HepG2 (cell line): Measurements from ENCODE around the gene C9orf50. TPM values are rescaled to one million over a fixed set of nuclear protein-coding genes. Genes with fewer than 3 reads are reported as not detected.

ENCODE experiments used
- DNMT3B ChIP-seq: conservative IDR thresholded peaks from 2 replicates; pipeline ENCODE4 v1.6.1; 2016; ENCODE audit warnings: missing biosample characterization, control low read depth
- FOXA1 ChIP-seq, 2 experiments: fragments of 450-650 bp in 1 of 2; sonication (generic) in 1 of 2; formaldehyde crosslinking in 1 of 2; IDR thresholded peaks; 2 replicates each; pipeline versions ENCODE4 v1.4.0 to v1.6.1; 2016 to 2020; ENCODE audit warnings: missing genetic modification reagents in 1 of 2
- GABPA ChIP-seq, 2 experiments: IDR thresholded peaks; 2 replicates each; pipeline ENCODE4 v1.6.1; 2011 to 2016; ENCODE audit warnings: low read depth in 2 of 2, low read length in 1 of 2, missing biosample characterization in 1 of 2, missing genetic modification characterization in 1 of 2
- GPN1 ChIP-seq: sonication (generic); formaldehyde crosslinking; IDR thresholded peaks from 2 replicates; pipeline ENCODE4 v1.5.1; 2020; ENCODE audit warnings: missing genetic modification reagents, borderline replicate concordance
- HIVEP1 ChIP-seq: sonication (generic); formaldehyde crosslinking; IDR thresholded peaks from 2 replicates; pipeline ENCODE4 v1.4.0; 2020; ENCODE audit warnings: mild to moderate bottlenecking, missing genetic modification reagents
- HNRNPH1 ChIP-seq: fragments of 200-400 bp; formaldehyde crosslinking; optimal IDR thresholded peaks from 2 replicates; pipeline ENCODE3; 2017; ENCODE audit warnings: mild to moderate bottlenecking, low read depth, low read length
- KDM6A ChIP-seq: IDR thresholded peaks from 2 replicates; pipeline ENCODE4 v1.6.1; 2016; ENCODE audit warnings: low read depth
- KLF13 ChIP-seq: sonication (generic); formaldehyde crosslinking; IDR thresholded peaks from 2 replicates; pipeline ENCODE4 v1.4.0; 2020; ENCODE audit warnings: mild to moderate bottlenecking, missing genetic modification reagents
- MEIS1 ChIP-seq: sonication (generic); formaldehyde crosslinking; IDR thresholded peaks from 2 replicates; pipeline ENCODE4 v1.9.0; 2021; ENCODE audit warnings: mild to moderate bottlenecking, missing genetic modification reagents, moderate library complexity, borderline replicate concordance
- PHF20 ChIP-seq: sonication (generic); formaldehyde crosslinking; IDR thresholded peaks from 2 replicates; pipeline ENCODE4 v1.5.0; 2020; ENCODE audit warnings: mild to moderate bottlenecking, missing genetic modification reagents
- POLR2A ChIP-seq, 2 experiments: IDR thresholded peaks; 2 replicates each; pipeline ENCODE4 v1.6.1; 2011; ENCODE audit warnings: low read depth in 2 of 2, low read length in 2 of 2, mild to moderate bottlenecking in 1 of 2, moderate library complexity in 1 of 2; ENCODE audit not compliant: insufficient read depth in 1 of 2
- RFX5 ChIP-seq: IDR thresholded peaks from 2 replicates; pipeline ENCODE4 v1.6.1; 2011; ENCODE audit warnings: low read depth, low read length, improper control_type of control experiment
- ZFY ChIP-seq: sonication (generic); formaldehyde crosslinking; IDR thresholded peaks from 2 replicates; pipeline ENCODE4 v1.4.0; 2020; ENCODE audit warnings: missing genetic modification reagents
- ZNF660 ChIP-seq: sonication (generic); formaldehyde crosslinking; IDR thresholded peaks from 2 replicates; pipeline ENCODE4 v1.5.1; 2020; ENCODE audit warnings: mild to moderate bottlenecking, low read depth, missing genetic modification reagents, borderline replicate concordance
- ZNF773 ChIP-seq: sonication (generic); formaldehyde crosslinking; IDR thresholded peaks from 2 replicates; pipeline ENCODE4 v1.4.0; 2020; ENCODE audit warnings: missing genetic modification reagents, borderline replicate concordance
- ZSCAN21 ChIP-seq: sonication (generic); formaldehyde crosslinking; IDR thresholded peaks from 2 replicates; pipeline ENCODE4 v1.8.0; 2022; ENCODE audit warnings: mild to moderate bottlenecking, missing genetic modification reagents, moderate library complexity, borderline replicate concordance
- polyA plus RNA-seq, 8 experiments: library from polyadenylated mRNA; depleted of rRNA in 3 of 8; stranded (reverse) in 7 of 8; unstranded in 1 of 8; fragments of >200 nt; fragmentation: Illumina TruSeq in 4 of 8; extraction: Trizol in 4 of 8; gene quantifications; 2 replicates each; pipeline versions ENCODE4 v1.2.1 to v1.2.3, GENCODE V29; 2011 to 2016; ENCODE audit warnings: low read depth in 4 of 8, missing spikeins in 1 of 8, mixed read lengths in 1 of 8; ENCODE audit not compliant: insufficient read depth in 1 of 8
- total RNA-seq, 5 experiments: library from RNA; depleted of rRNA; stranded (reverse); fragments of >200 nt; fragmentation: Illumina TruSeq; extraction: Trizol; gene quantifications; 2 replicates each; pipeline ENCODE4 v1.2.3, GENCODE V29; 2016; ENCODE audit warnings: low read depth in 1 of 5
- TF ChIP-seq, protein P1 (sequence below): fragments of 450-650 bp; IDR thresholded peaks from 2 replicates; pipeline ENCODE4 v1.6.1; 2017; ENCODE audit warnings: mild to moderate bottlenecking
- TF ChIP-seq, protein P2 (sequence below): sonication (generic); formaldehyde crosslinking; IDR thresholded peaks from 2 replicates; pipeline ENCODE4 v1.9.0; 2021; ENCODE audit warnings: missing genetic modification reagents, mild to moderate bottlenecking, borderline replicate concordance
- TF ChIP-seq, protein P3 (sequence below): IDR thresholded peaks from 2 replicates; pipeline ENCODE4 v1.6.1; 2012; ENCODE audit warnings: inconsistent platforms
- TF ChIP-seq, protein P4 (sequence below): IDR thresholded peaks from 2 replicates; pipeline ENCODE4 v1.6.1; 2012; ENCODE audit warnings: low read length, improper control_type of control experiment

Gene C9orf50
- total and polyA plus RNA-seq, 2 of the 13 experiments (the other 11 are each of a cell fraction or from before 2014, with no cell fraction given) = not detected

DNA sequence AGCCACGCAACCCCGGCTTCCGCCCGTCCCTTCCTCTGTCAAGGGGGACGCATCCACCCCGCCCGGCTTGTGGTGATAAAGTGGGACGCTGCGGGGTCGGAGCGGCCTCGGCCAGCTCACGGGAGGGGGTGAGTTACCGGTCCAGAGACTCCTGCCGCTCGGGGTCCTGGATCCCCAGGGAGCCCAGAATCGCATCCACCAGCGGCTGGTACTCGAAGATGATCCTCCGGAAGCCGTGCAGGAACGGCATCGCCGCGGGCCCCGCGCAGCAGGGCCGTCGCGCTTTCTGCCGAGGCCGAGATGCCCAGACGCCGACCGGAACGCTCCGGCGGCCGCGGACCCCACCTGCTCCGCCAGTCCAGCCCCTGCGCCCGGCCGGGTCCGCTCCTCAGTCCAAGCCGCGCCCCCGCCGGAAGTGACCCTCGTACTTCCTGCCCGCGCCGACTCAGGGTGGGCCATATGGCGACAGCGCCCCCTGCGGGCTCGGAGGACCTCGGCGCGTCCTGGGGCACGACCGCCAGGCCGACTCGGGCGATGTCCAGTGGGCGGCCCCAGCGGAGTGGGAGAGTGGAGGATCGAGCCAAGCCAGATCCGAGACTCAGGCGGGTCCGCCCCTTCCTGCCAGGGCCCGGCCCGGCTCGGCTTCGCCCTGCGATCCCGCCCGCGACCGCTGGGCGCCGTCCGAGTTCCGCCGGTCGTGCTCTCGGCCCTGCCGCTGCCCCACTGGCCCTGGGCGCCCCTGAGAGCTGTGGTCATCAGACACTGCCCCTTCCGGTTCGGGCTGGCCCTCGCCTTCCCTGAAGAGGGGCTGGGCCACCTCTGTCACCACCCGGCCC is 21.1 kb upstream of the C9orf50 start, which contains the start of gene ASB6 (continued):
- TF ChIP-seq, protein P1, sequence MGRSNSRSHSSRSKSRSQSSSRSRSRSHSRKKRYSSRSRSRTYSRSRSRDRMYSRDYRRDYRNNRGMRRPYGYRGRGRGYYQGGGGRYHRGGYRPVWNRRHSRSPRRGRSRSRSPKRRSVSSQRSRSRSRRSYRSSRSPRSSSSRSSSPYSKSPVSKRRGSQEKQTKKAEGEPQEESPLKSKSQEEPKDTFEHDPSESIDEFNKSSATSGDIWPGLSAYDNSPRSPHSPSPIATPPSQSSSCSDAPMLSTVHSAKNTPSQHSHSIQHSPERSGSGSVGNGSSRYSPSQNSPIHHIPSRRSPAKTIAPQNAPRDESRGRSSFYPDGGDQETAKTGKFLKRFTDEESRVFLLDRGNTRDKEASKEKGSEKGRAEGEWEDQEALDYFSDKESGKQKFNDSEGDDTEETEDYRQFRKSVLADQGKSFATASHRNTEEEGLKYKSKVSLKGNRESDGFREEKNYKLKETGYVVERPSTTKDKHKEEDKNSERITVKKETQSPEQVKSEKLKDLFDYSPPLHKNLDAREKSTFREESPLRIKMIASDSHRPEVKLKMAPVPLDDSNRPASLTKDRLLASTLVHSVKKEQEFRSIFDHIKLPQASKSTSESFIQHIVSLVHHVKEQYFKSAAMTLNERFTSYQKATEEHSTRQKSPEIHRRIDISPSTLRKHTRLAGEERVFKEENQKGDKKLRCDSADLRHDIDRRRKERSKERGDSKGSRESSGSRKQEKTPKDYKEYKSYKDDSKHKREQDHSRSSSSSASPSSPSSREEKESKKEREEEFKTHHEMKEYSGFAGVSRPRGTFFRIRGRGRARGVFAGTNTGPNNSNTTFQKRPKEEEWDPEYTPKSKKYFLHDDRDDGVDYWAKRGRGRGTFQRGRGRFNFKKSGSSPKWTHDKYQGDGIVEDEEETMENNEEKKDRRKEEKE = no peak
- TF ChIP-seq PHF20 (peak; percentile 95), RFX5 (no peak), POLR2A (IDR thresholded peaks at IDR 0.05; ENCODE audit: insufficient read depth in 1 of 2, low read depth in 2 of 2, low read length in 2 of 2) (peak in 1 of 2 experiments; percentile 32; a peak in 1 of 4 replicates), ZSCAN21 (CRISPR knock-in tag) (peak; percentile 88; the same call in 1 of the 2 replicates), KDM6A (CRISPR knock-in tag) (no peak), GPN1 (0 out of 2 replicates have a peak, but pooled peaks have one; percentile 54), GABPA (IDR thresholded peaks at IDR 0.05; ENCODE audit: low read depth, low read length) (no peak), GABPA (CRISPR knock-in tag; IDR thresholded peaks at IDR 0.05; ENCODE audit: low read depth) (peak; percentile 90), DNMT3B (no peak), ZNF773 (CRISPR knock-in tag) (no peak; the same call in 1 of the 2 replicates), HNRNPH1 (no peak), ZFY (CRISPR knock-in tag) (peak; percentile 89), FOXA1 (IDR thresholded peaks at IDR 0.05) (no peak), FOXA1 (CRISPR knock-in tag; IDR thresholded peaks at IDR 0.05) (no peak; the same call in 1 of the 2 replicates), KLF13 (no peak; the same call in 1 of the 2 replicates), HIVEP1 (CRISPR knock-in tag) (no peak; the same call in 1 of the 2 replicates), MEIS1 (CRISPR knock-in tag) (peak; percentile 77), ZNF660 (CRISPR knock-in tag) (no peak)
- TF ChIP-seq, protein P2, sequence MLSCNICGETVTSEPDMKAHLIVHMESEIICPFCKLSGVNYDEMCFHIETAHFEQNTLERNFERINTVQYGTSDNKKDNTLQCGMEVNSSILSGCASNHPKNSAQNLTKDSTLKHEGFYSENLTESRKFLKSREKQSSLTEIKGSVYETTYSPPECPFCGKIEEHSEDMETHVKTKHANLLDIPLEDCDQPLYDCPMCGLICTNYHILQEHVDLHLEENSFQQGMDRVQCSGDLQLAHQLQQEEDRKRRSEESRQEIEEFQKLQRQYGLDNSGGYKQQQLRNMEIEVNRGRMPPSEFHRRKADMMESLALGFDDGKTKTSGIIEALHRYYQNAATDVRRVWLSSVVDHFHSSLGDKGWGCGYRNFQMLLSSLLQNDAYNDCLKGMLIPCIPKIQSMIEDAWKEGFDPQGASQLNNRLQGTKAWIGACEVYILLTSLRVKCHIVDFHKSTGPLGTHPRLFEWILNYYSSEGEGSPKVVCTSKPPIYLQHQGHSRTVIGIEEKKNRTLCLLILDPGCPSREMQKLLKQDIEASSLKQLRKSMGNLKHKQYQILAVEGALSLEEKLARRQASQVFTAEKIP (CRISPR knock-in tag) = no peak
- TF ChIP-seq, protein P3, sequence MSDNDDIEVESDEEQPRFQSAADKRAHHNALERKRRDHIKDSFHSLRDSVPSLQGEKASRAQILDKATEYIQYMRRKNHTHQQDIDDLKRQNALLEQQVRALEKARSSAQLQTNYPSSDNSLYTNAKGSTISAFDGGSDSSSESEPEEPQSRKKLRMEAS = peak; percentile 82
- TF ChIP-seq, protein P4, sequence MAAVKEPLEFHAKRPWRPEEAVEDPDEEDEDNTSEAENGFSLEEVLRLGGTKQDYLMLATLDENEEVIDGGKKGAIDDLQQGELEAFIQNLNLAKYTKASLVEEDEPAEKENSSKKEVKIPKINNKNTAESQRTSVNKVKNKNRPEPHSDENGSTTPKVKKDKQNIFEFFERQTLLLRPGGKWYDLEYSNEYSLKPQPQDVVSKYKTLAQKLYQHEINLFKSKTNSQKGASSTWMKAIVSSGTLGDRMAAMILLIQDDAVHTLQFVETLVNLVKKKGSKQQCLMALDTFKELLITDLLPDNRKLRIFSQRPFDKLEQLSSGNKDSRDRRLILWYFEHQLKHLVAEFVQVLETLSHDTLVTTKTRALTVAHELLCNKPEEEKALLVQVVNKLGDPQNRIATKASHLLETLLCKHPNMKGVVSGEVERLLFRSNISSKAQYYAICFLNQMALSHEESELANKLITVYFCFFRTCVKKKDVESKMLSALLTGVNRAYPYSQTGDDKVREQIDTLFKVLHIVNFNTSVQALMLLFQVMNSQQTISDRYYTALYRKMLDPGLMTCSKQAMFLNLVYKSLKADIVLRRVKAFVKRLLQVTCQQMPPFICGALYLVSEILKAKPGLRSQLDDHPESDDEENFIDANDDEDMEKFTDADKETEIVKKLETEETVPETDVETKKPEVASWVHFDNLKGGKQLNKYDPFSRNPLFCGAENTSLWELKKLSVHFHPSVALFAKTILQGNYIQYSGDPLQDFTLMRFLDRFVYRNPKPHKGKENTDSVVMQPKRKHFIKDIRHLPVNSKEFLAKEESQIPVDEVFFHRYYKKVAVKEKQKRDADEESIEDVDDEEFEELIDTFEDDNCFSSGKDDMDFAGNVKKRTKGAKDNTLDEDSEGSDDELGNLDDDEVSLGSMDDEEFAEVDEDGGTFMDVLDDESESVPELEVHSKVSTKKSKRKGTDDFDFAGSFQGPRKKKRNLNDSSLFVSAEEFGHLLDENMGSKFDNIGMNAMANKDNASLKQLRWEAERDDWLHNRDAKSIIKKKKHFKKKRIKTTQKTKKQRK = no peak
